Tibial nerve (tissue), 3 donors: ENCODE data around the gene CTNNA3.

Source experiments
- POLR2A ChIP-seq, 2 donors: fragments of 450-650 bp; IDR thresholded peaks; one replicate each; pipeline ENCODE4 v1.6.1; 2017; ENCODE audit warnings: antibody characterized with exemption in 2 of 2, mild to moderate bottlenecking in 2 of 2, moderate library complexity in 2 of 2
- TF ChIP-seq, protein P1 (sequence below), 5 experiments: fragments of 200-600 bp in 3 of 5; fragments of 450-650 bp in 2 of 5; sonication (generic) in 3 of 5; IDR thresholded peaks; one replicate each; pipeline ENCODE4 v1.5.1; 2016 to 2019; ENCODE audit warnings: antibody characterized with exemption in 5 of 5, mild to moderate bottlenecking in 3 of 5, moderate library complexity in 2 of 5

- TF ChIP-seq POLR2A (IDR thresholded peaks at IDR 0.05), result no peak
- TF ChIP-seq, protein P1, sequence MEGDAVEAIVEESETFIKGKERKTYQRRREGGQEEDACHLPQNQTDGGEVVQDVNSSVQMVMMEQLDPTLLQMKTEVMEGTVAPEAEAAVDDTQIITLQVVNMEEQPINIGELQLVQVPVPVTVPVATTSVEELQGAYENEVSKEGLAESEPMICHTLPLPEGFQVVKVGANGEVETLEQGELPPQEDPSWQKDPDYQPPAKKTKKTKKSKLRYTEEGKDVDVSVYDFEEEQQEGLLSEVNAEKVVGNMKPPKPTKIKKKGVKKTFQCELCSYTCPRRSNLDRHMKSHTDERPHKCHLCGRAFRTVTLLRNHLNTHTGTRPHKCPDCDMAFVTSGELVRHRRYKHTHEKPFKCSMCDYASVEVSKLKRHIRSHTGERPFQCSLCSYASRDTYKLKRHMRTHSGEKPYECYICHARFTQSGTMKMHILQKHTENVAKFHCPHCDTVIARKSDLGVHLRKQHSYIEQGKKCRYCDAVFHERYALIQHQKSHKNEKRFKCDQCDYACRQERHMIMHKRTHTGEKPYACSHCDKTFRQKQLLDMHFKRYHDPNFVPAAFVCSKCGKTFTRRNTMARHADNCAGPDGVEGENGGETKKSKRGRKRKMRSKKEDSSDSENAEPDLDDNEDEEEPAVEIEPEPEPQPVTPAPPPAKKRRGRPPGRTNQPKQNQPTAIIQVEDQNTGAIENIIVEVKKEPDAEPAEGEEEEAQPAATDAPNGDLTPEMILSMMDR (IDR thresholded peaks at IDR 0.05), result no peak
These were observed 1727.1 kb downstream of the CTNNA3 start for GRCh38 chr10:65968871-65969270.
